Measurements from ENCODE around the gene OR7A5.

DNA sequence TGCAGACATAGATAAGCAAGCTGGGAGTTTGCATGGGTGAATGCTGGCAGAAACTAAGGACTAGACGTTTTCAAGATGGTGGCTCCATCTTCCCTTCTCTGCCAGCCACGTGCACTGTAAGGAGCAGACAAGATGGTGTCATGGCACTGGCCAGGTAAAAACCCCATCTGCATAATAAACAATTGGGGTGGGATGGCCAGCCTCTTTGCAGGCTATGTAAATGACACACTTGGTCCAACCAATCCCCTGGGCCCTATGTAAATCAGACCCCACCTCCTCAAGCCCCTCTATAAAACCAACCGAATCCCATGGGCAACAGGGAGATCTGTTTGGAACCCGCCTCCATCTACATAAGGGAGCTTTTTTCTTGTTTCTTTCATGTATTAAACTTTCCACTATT is 2.4 kb upstream of the OR7A5 start:
- TF ChIP-seq, protein P1, sequence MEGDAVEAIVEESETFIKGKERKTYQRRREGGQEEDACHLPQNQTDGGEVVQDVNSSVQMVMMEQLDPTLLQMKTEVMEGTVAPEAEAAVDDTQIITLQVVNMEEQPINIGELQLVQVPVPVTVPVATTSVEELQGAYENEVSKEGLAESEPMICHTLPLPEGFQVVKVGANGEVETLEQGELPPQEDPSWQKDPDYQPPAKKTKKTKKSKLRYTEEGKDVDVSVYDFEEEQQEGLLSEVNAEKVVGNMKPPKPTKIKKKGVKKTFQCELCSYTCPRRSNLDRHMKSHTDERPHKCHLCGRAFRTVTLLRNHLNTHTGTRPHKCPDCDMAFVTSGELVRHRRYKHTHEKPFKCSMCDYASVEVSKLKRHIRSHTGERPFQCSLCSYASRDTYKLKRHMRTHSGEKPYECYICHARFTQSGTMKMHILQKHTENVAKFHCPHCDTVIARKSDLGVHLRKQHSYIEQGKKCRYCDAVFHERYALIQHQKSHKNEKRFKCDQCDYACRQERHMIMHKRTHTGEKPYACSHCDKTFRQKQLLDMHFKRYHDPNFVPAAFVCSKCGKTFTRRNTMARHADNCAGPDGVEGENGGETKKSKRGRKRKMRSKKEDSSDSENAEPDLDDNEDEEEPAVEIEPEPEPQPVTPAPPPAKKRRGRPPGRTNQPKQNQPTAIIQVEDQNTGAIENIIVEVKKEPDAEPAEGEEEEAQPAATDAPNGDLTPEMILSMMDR (IDR thresholded peaks at IDR 0.05; ENCODE audit: borderline replicate concordance, extremely low read depth, low read length, poor library complexity, severe bottlenecking) = no peak
- no peak for TF ChIP-seq EZH2 (IDR thresholded peaks at IDR 0.05; ENCODE audit: borderline replicate concordance, low read depth, low read length, severe bottlenecking)

Data from DND-41 (cell line).